Measurements from ENCODE around the gene UCKL1.
"Not testable (repeated sequence)": the region's sequence is repeated elsewhere in the genome, so short reads cannot be mapped to it uniquely, and the experiment has no call there.

Gene UCKL1

DNA sequence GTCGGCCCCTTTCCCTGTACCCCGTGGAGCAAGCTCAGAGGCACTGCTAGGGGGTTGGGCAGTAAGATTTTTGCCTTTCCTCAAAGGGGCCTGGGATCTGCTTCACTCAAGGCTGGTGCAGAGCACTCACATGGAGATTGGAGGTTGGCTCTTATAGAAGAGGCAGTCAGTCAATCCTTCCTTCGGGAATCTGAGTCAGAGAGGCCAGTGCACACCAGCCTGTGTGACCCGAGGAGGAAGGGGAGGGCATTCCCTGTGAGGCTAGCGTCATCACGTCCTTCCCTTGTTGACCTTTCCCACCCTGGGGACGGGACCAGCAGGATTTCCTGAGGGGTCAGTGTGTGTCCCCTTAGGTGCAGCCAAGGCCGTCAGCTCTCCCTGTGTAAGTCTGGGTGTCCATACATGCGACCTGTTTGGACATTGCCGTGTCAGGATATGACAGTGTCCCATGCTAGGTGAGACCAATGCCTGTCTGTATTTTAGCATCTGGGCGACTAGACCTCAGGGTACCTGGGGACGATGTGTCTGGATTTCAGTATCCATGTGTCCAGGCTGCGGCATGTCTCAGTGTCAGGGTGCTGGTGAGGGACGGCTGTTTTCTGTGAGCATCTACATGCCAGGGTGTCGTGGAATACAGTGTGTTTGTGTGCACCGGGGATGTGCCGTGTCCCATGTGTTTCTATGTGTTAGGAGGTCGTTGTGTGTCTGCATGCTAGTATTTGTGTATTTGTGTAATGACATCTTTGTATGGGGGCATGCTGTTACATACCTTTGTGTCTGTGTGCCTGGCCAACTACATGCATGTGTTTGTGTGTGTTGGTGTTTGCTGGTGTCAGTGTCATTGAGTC, 16.3 kb upstream of the UCKL1 start:
- DNase-seq = no peak

DNA sequence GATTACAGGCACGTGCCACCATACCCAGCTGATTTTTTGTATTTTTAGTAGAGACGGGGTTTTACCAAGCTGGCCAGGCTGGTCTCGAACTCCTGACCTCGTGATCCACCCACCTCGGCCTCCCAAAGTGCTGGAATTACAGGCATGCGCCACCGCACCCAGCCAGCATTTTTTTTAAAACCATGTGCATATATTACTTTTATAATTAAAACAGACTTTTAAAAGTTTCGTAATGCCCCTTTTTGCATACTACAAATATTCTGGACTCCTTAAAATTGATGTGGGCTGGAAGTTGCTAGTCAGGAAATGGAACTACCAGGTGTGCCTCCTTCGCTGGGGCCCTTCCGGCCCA, 15.7 kb upstream of the UCKL1 start:
- not testable (repeated sequence) for DNase-seq

GRCh38 chr20:63970714-63971431, 14.7 kb upstream of the UCKL1 start:
- no peak for DNase-seq

GRCh38 chr20:63969838-63970713, 13.9 kb upstream of the UCKL1 start, which contains the start of gene ZNF512B:
TSS of gene ZNF512B (minus strand) at chr20:63969930. CDS start at chr20:63967950, 1,980 bp downstream.
- peak; percentile 64 for DNase-seq

GRCh38 chr20:63968928-63969760, 12.9 kb upstream of the UCKL1 start:
- no peak for DNase-seq

GRCh38 chr20:63968136-63968927, 12.1 kb upstream of the UCKL1 start:
- DNase-seq = no peak

GRCh38 chr20:63967330-63968135, 11.3 kb upstream of the UCKL1 start:
- DNase-seq = no peak

GRCh38 chr20:63966944-63967322, 10.7 kb upstream of the UCKL1 start:
- no peak for DNase-seq

DNA sequence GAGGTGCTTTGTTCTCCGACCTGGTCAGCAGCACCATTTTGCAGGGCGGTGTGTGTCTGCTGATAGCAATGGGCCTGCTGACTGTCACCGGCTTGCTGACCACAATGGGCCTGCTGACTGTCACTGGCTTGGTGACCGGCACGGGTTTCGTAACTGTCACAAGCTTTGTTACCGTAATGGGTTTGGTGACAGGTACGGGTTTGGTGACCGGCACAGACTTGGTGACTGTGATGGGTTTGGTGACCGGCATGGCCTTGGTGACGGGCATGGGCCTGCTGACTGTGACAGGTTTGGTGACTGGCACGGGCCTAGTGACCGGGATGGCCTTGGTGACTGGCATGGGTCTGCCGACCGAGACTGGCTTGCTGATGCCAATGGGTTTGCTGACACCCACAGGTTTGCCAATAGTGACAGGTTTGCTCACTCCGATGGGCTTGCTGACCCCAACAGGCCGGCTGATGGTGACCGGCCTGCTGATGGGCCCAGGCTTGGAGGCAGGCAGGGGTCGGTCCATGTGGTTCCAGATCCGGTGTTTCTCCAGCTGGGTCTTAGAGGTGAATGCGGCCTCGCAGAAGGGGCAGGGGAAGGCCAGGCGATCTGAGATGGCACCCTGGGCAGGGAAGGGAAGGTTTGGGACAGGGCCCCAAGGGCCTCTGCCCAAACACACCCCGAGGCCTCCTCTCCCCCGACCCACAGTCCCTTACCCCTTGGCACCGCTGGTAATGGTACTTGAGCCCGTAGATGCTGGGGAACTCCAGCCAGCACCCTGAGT, 10.1 kb upstream of the UCKL1 start:
- DNase-seq = no peak

DNA sequence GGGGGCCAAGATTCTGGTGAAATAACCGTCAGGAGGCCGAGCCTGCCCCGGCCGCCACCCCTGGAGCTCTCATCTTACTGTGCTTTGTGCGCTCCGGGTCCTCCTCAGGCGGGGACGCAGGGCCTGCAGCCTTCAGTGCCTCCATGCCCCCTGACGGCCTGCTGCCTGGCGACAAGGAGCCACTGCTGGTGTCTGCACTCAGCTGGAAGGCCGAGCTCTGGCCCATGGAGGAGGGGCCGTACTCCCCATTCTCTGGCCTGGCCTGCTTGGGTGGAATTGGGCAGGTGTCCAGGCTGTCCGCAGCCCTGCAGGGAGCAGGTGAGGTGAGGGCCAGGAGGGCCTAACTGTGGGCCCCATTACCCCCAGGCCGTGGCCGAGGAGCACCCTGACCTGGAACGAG, 8.2 kb upstream of the UCKL1 start:
- DNase-seq = no peak

GRCh38 chr20:63963784-63964301, 7.6 kb upstream of the UCKL1 start:
- no peak for DNase-seq

DNA sequence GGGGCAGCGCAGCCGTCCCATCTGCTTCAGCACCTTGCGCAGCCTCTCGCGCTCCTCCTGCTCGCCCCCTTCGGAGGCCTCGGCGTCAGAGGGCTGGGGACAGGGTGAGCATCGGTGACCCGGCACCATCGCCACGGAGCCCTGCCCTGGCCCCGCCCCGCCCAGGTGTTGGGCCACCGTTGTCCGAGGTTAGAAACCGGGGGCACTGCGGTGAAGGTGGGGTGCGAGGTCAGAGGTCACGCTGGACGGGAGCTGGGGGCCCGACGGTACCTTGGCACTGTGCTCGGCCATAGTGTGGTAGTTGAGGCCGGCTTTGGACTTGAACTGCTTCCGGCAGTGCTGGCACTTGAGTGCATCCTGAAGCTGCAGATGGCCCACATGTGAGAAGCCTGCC, 7.1 kb upstream of the UCKL1 start:
- no peak for DNase-seq

- no peak for DNase-seq
Measured at GRCh38 chr20:63962426-63963347, 6.5 kb upstream of the UCKL1 start.

DNA sequence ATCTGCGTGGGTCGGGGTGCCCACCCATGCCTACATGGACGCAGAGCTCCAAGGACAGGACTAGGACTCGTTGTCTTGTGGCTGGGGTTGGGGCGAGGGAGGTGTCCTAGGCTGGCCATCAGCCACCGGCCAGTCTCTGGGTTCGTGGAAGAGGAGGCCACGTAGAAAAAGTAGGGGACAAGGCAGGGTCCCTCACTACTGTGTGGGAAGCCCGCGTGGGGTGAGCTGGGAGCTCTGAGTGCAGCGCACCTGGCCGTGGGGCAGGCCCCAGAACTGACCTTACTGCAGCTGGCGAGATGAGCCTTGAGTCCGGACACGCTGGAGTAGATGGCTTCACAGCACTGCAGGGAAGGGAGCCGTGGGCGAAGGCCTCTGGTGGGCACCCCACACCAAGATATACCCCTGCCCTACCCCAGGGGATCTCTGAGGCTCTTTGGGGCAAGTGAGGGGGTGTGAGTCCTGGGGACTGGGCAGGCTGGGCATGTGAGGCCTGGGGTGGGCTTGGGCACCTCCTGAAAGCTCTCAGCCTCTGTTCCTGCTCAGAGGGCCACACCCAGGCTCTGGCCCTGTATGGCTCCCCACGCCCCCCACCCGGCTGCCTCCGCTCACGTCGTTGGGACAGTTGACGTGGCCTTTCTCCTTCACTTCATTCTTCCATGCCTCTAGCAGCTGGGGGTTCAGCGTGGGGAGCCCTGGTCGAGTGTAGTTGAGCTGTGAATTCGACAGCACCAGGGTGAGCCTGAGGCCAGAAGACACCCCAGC, 5.6 kb upstream of the UCKL1 start:
- no peak for DNase-seq

DNA sequence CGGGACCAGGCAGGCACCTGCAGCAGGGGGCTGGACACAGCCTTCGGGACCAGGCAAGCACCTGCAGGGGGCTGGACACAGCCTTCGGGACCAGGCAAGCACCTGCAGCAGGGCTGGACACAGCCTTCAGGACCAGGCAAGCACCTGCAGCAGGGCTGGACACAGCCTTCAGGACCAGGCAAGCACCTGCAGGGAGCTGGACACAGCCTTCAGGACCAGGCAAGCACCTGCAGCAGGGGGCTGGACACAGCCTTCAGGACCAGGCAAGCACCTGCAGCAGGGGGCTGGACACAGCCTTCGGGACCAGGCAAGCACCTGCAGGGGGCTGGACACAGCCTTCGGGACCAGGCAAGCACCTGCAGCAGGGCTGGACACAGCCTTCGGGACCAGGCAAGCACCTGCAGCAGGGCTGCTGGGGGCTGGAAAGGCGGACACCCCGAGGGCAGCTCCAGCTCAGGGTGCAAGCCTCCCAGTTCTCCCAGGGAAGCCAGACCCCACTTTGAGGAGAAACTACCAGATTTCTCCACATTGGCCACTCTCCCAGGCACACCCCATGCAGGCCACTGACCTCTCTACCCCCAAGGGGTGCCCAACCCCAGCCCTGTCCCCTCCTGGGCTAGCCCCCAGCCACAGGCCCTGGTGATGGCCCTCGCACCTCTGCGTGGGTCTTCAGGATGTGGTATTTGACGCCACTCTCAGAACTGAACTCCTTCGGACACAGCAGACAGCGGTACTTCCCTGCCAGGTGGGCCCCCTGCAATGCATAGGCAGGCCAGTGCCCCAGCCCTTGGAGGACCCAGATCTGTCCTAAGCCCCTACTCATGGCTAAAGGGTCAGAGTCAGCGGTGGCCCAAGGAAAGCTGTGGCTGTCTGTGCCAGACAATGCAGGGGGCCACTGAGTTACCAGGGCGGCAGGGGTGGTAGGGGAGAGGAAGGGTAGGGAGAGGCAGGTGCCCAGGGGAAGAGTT, 4.7 kb upstream of the UCKL1 start:
- not testable (repeated sequence) for DNase-seq

GRCh38 chr20:63959699-63960075, 3.5 kb upstream of the UCKL1 start:
- no peak for DNase-seq
